GM19467 (cell line): ENCODE data around the gene ATG16L1.

Experiments used
- ATAC-seq: cut with Tn5 transposase; IDR thresholded peaks from one replicate; pipeline ENCODE4 v1.9.1; 2021; ENCODE audit warnings: mild to moderate bottlenecking, moderate library complexity; ENCODE audit not compliant: unreplicated experiment

The ATG16L1 gene

GRCh38 chr2:233226511-233227031 lies 24.9 kb upstream of the ATG16L1 start:
- no peak for ATAC-seq

GRCh38 chr2:233227346-233227978 lies 24.0 kb upstream of the ATG16L1 start:
- no peak for ATAC-seq

- no peak for ATAC-seq
These were observed 23.1 kb upstream of the ATG16L1 start for GRCh38 chr2:233228376-233228775.

DNA sequence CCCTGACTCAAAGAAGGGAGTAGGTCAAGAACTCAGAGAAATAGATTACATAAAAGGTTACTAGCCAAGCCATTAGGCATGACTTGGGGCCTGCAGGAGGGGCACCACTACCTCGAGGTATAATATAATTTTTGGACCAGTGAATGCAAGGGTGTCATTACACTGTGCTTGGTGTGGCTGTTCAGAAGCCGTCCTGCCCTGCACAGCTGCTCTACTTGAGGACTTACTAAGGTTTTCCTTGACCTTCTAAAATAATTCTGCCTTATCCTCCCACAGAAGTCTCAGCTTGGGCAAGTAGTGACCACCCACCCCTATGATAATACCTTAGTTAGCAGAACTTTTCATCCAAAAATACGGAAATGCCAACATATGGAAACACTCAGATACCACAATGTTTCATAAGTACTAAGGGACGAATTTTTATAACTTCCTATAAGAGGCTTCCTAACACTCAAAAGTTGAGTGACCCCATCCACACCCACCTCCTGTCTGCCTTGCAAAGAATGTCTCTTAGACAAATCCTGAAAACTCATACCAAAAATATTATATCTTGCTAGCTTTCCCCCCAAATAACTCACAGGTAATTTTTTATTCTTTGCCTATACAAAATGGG lies 17.7 kb upstream of the ATG16L1 start:
- ATAC-seq = no peak

- ATAC-seq = no peak
These were observed 17.2 kb upstream of the ATG16L1 start for GRCh38 chr2:233234264-233234663.

DNA sequence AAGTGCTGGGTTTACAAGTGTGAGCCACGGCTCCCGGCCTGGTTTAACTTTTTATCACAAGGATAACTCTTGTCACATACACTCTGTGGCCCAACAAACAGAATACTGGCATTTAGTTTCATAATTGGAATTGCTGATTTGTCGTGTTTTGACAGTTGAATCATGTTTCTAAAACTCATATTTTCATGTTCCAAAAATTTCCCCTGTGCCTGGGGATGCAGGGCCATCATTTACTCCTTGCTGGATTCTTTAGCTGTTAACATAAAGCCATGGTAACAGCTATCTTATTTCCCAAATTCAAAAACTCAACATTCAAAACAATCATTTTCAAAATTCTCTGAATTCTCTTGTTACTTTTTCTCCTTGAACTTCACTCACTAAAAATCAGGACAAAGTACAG lies 16.5 kb upstream of the ATG16L1 start:
- ATAC-seq = no peak

DNA sequence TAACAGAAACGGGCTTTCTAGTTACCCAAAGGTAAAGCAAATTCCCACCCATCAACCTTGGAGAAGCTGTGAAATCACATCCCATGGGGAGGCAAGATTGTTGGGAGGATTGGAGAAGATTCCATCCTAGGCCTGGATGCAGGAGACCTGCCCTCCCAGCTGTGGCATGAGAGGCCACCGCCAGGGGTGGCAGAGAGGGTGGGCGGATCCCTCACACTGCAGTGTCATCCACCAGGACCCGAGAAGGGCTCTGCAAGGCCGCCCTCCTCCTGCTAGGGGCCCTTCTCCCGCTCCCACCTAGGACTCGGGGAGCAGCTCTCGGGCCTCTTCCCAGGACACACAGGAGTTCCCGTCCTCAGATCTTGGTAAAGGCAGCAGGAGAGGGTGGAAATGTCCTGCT lies 15.5 kb upstream of the ATG16L1 start:
- no peak for ATAC-seq

GRCh38 chr2:233236820-233237589 lies 14.5 kb upstream of the ATG16L1 start:
- no peak for ATAC-seq

GRCh38 chr2:233240897-233241296 lies 10.6 kb upstream of the ATG16L1 start:
- no peak for ATAC-seq

DNA sequence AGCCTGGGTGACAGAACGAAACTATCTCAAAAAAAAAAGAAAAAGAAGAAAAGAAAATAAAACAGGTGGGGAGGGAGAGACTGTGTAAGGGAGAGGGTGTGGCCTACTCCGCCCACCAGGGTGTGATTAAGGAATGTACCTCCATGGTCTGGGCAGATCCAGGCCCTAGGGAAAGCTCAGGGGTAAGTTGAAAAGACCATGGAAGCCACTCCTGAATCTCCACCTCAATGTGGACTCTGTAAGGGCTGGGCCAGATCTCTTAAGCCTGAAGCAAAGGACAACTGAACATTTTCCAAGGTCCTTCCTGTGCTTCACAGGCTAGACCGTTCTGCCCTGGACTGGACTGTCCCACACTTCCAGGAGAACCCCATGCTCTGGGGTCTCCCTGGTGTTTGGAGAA lies 9.7 kb upstream of the ATG16L1 start:
- no peak for ATAC-seq

- no peak for ATAC-seq
These were observed 9.1 kb upstream of the ATG16L1 start for GRCh38 chr2:233242231-233242927.

- ATAC-seq = no peak
These were observed 8.1 kb upstream of the ATG16L1 start for GRCh38 chr2:233243348-233243747.

- no peak for ATAC-seq
These were observed 6.7 kb upstream of the ATG16L1 start for GRCh38 chr2:233244818-233245217.

- no peak for ATAC-seq
These were observed 6.1 kb upstream of the ATG16L1 start for GRCh38 chr2:233245406-233245805.

DNA sequence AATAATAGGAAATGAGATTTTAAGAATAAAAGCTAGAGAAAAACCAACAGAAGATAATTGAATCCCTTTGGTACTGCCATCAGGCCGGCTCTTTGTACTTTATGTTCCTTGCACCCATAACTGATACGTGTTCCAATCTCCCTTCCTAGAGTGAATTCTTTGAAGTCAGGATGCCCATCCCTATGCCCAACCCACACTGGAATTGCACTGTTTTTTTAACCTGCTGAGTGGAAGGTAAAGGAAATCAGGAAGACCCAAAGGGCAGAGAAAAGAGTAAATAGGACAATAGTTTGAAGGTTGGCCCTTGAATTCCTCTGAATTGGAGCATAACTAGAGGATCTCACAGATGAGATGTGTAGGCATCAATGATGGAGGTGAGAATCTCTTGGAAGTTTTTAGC lies 4.4 kb upstream of the ATG16L1 start:
- ATAC-seq = no peak

DNA sequence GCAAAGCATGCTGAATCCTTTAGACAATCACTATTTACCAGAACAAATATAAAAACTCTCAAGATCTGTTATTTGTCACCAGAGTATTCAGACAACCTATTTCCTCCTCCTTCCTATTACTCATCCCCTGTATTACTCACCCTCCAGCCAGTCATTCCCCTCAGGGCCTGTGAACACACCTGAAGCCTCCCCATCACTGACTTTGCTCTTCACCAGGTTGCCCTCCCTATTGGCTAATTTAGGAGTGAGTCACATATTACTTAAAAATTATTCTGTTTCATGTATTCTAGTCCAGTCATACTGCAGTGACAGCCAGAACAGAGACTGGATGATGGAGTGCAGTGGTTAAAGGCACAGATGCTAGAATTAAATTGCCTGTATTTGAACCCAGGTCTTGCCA lies 3.7 kb upstream of the ATG16L1 start:
- ATAC-seq = no peak

GRCh38 chr2:233248999-233249398 lies 2.5 kb upstream of the ATG16L1 start:
- ATAC-seq = no peak

DNA sequence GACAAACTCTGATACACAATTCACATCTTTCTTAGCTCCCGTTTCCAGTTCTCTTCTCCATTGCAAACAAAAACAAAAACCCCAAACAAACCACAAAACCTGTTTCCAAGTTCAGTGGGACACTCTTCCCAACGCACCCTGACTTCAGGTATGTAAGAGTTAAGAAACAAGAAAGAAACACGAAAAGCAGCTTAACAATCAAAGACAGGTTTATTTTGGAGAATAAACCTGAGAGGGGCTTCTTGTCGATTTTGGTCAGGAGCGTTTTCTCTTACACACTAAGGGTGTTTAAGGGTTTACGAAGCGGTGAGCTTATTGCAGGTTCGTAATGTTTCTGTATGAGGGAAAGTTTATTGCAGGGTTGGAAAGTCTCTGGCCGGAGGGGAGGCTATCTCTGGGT lies 905 bp upstream of the ATG16L1 start:
- no peak for ATAC-seq

GRCh38 chr2:233250985-233251305 lies 528 bp upstream of the ATG16L1 start:
- peak; percentile 10 for ATAC-seq

DNA sequence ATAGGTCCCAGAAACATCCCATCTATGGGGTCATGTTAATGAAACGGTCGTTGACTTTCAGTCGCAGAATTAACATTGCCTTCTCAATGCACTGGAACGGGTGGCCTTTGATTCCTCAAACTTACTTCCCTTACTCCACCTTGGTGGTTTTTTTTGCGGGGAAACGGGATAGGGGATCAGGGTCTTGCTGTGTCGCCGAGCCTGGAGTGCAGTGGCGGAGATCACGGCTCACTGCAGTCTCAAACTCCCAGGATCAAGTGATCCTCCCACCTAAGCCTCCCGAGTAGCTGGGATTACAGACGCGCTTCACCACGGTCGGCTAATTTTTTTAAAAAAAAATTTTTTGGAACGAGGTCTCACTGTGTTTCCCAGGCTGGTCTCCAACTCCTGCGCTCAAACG lies 754 bp downstream of the ATG16L1 start:
- no peak for ATAC-seq

GRCh38 chr2:233255151-233255550 lies 3.7 kb downstream of the ATG16L1 start:
- ATAC-seq = no peak

DNA sequence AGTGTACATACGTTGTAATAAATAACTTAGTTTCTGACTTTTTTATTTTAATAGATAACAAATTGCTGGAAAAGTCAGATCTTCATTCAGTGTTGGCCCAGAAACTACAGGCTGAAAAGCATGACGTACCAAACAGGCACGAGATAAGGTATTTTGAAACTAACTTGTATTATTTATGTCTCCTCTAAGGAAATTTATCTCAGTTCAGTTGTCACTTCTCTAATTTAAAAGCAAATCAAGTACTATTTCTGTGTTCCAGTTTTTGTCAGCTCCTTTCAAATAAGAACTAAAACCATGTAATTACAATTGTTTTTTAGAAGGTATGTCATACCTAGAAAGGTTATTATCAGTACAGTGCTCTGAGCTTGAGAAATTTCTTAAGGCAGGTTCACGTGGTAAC lies 4.6 kb downstream of the ATG16L1 start:
- ATAC-seq = no peak
